Right lobe of liver (tissue), 6 donors: ENCODE data around the gene VASH2. TPM values are rescaled to one million over a fixed set of nuclear protein-coding genes. Genes with fewer than 3 reads are reported as not detected.
A peak's percentile ranks its signal among the peaks of the same experiment; 100 is the strongest.

Experiments
- ATAC-seq, 4 donors: fragments of 200-7000 bp; cut with Tn5 transposase; one replicate each; pipeline ENCODE4 v1.9.1; 2020; ENCODE audit warnings: mild to moderate bottlenecking in 4 of 4, moderate library complexity in 4 of 4
- DNase-seq, 3 donors: peaks; one replicate each; pipeline ENCODE4 v3.0.0-alpha.2; 2020
- H3K27ac ChIP-seq, 3 donors: fragments of 200-600 bp; one replicate each; pipeline ENCODE4 v1.8.0; 2022
- H3K27me3 ChIP-seq, 2 donors: fragments of 200-600 bp; one replicate each; pipeline ENCODE4 v1.8.0; 2022
- H3K36me3 ChIP-seq, 4 donors: fragments of 200-600 bp; sonication (generic) in 1 of 4; one replicate each; pipeline versions ENCODE4 v1.5.1 to v1.8.0; 2017 to 2022; ENCODE audit warnings: control low read depth in 1 of 4
- H3K4me1 ChIP-seq, 4 donors: fragments of 200-600 bp; sonication (generic) in 1 of 4; one replicate each; pipeline versions ENCODE4 v1.5.1 to v1.8.0; 2017 to 2022; ENCODE audit warnings: control low read depth in 1 of 4
- H3K4me3 ChIP-seq, 3 donors: fragments of 200-600 bp; one replicate each; pipeline ENCODE4 v1.8.0; 2022
- H3K9me3 ChIP-seq, 4 donors: fragments of 200-600 bp; sonication (generic) in 1 of 4; one replicate each; pipeline versions ENCODE4 v1.5.1 to v1.8.0; 2017 to 2022; ENCODE audit warnings: control low read depth in 1 of 4
- CTCF ChIP-seq, 4 donors: fragments of 200-600 bp in 3 of 4; fragments of 450-650 bp in 1 of 4; IDR thresholded peaks; one replicate each; pipeline versions ENCODE4 v1.5.1 to v1.8.0; 2016 to 2022; ENCODE audit warnings: antibody characterized with exemption in 4 of 4, mild to moderate bottlenecking in 2 of 4
- POLR2A ChIP-seq: fragments of 450-650 bp; IDR thresholded peaks from one replicate; pipeline ENCODE4 v1.6.1; 2017; ENCODE audit warnings: antibody characterized with exemption, mild to moderate bottlenecking
- WGBS: methylation state at CpG from one replicate; pipeline ENCODE4 v1.1.6; 2018; ENCODE audit warnings: low coverage, low lambda C conversion rate; ENCODE audit not compliant: insufficient coverage; ENCODE audit errors: missing lambda C conversion rate; 5-methylcytosine and 5-hydroxymethylcytosine counted together
- intact Hi-C, 2 donors: fragments of 100-400 bp; cut with DNase I; formaldehyde crosslinking; loops; one replicate each; pipeline versions ENCODE4 v1.11.2 to v1.14.1; 2022
- total RNA-seq, 6 experiments: library from RNA; depleted of rRNA in 2 of 6; stranded (reverse); fragments of >200 nt in 2 of 6; fragmentation: NEBNext Ultra II Directional in 3 of 6; extraction: Animal tissue kit (Norgen Biotek cat#: 25700) in 3 of 6; gene quantifications; one replicate each; pipeline versions ENCODE4 v1.1.0 to v1.2.4, GENCODE V29; 2016 to 2023
- donor health status: DM: no; HTN: yes; CAD: no.
- donor health status: DM: no; HTN: no; CAD: no.
- donor health status: DM: no; HTN: no; CAD: no.
- donor health status: DM: no; HTN: yes; CAD: no.
- donor health status: DM: no; HTN: yes; CAD: no.

Gene VASH2
- total RNA-seq, 6 experiments from 2014 or later: 0.04 to 0.32 (median 0.07) TPM; not detected in 3

- no peak for TF ChIP-seq CTCF (IDR thresholded peaks at IDR 0.05)
- no peak for TF ChIP-seq POLR2A
- ATAC-seq: peak in 1 of 4 donors; percentile 41
- no peaks in the 10 kb centered on the region for H3K4me1 ChIP-seq
- intact Hi-C loops: no loop called here
- no peak overlapping the region for H3K27ac ChIP-seq
- no peak for DNase-seq
- H3K36me3 ChIP-seq: no peaks in the 10 kb centered on the region
- no peaks in the 10 kb centered on the region for H3K9me3 ChIP-seq
- 69% methylated on average over 3 of the region's 3 CpGs for WGBS
- peaks cover 0 to 5% of the 10 kb centered on the region in 2 donors for H3K27me3 ChIP-seq
- no peak overlapping the region for H3K4me3 ChIP-seq
Observed at GRCh38 chr1:212937034-212937433, 13.3 kb upstream of the VASH2 start.

DNA sequence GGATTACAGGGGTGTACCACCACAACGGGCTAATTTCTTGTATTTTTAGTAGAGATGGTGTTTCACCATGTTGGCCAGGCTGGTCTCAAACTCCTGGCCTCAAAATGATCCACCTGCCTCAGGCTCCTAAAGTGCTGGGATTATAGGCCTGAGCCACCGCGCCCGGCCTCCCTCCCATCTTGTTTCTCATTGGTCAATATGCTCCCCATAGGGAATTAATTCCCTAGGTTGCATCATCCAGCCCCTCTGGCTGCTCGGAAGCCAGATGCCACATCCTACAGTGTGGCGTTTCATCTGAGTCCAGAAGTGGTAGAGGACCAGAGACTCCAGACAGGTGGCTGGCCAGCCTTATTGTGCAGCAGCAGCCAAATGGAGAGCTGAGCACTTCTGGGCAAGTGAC lies 11.5 kb upstream of the VASH2 start:
- Histone ChIP-seq H3K4me3 (no peak overlapping the region), H3K27ac (no peak overlapping the region), H3K36me3 (no peaks in the 10 kb centered on the region), H3K27me3 (peaks cover 0 to 5% of the 10 kb centered on the region in 2 donors), H3K4me1 (no peaks in the 10 kb centered on the region), H3K9me3 (no peaks in the 10 kb centered on the region)
- DNase-seq (no peak), ATAC-seq (no peak)
- TF ChIP-seq CTCF (IDR thresholded peaks at IDR 0.05) (no peak), POLR2A (no peak)
- WGBS: 80% methylated on average over 3 of the region's 6 CpGs
- intact Hi-C loops: no loop called here

GRCh38 chr1:212941452-212941851 lies 8.9 kb upstream of the VASH2 start:
- WGBS: 100% methylated on average over 1 of the region's 1 CpG
- DNase-seq: no peak
- ATAC-seq: no peak
- Histone ChIP-seq H3K9me3 (no peaks in the 10 kb centered on the region), H3K4me1 (no peaks in the 10 kb centered on the region), H3K27ac (no peak overlapping the region), H3K27me3 (peaks cover 0 to 5% of the 10 kb centered on the region in 2 donors), H3K36me3 (no peaks in the 10 kb centered on the region), H3K4me3 (no peak overlapping the region)
- intact Hi-C loops: no loop called here
- TF ChIP-seq CTCF (IDR thresholded peaks at IDR 0.05) (no peak), POLR2A (no peak)

DNA sequence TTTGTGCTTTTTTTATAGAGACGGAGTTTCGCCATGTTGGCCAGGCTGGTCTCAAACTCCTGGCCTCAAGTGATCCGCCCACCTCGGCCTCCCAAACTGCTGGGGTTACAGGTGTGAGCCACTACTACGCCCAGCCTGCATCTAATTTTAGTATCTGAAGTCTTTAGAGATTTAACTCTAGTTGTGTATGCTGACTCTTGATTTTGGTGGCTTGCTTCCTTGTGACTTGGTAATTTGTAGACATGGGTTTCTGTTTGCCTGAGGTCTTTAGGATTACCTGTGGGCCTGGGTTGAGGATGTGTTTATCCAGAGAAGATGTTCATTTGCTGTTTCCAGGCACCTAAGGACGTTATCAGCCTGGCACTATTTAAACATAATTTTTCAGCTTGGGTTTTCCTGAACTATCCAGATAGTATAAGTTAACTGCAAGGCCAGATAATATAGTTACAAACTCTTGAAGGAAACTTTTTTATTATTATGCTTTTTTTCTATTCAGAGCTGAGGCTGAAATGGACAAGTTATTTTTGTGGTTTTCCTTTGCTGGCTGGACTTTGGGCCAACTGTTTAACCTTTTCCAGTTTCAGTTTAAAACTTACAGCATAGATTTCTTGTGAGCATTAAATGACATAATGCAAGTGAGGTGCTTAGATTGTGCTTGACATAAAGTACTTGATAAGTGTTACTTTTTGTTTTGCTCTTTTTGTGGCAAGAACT lies 7.5 kb upstream of the VASH2 start:
- no peak for TF ChIP-seq CTCF (IDR thresholded peaks at IDR 0.05)
- no peak for TF ChIP-seq POLR2A
- no peaks in the 10 kb centered on the region for H3K36me3 ChIP-seq
- no peaks in the 10 kb centered on the region for H3K9me3 ChIP-seq
- peaks cover 0 to 5% of the 10 kb centered on the region in 2 donors for H3K27me3 ChIP-seq
- intact Hi-C loops: no loop called here
- WGBS: 79% methylated on average over 6 of the region's 6 CpGs
- no peak overlapping the region for H3K27ac ChIP-seq
- no peaks in the 10 kb centered on the region for H3K4me1 ChIP-seq
- DNase-seq: no peak
- H3K4me3 ChIP-seq: no peak overlapping the region
- ATAC-seq: no peak
